Adrenal gland (tissue), 12 donors: ENCODE data around the gene ARHGEF40. TPM values are rescaled to one million over a fixed set of nuclear protein-coding genes. Genes with fewer than 3 reads are reported as not detected.

Source experiments
- DNase-seq, 7 donors: peaks; one replicate each; pipeline ENCODE4 v3.0.0-alpha.2; 2019 to 2020
- H3K27ac ChIP-seq, 5 donors: fragments of 200-600 bp; sonication (generic) in 4 of 5; 1 replicate in 3 of 5; 2 replicates in 2 of 5; pipeline versions ENCODE4 v1.5.1 to v1.8.0; 2016 to 2020; ENCODE audit warnings: mild to moderate bottlenecking in 1 of 5
- H3K27me3 ChIP-seq: fragments of 200-600 bp; 2 replicates; pipeline ENCODE4 v1.8.0; 2021
- H3K36me3 ChIP-seq, 2 donors: fragments of 200-600 bp; replicated peaks in 1 of 2; 1 replicate in 1 of 2; 2 replicates in 1 of 2; pipeline versions ENCODE4 v1.5.1 to v1.8.0; 2018 to 2022
- H3K4me1 ChIP-seq, 2 donors: fragments of 200-600 bp; replicated peaks in 1 of 2; 1 replicate in 1 of 2; 2 replicates in 1 of 2; pipeline versions ENCODE4 v1.5.1 to v1.8.0; 2018 to 2021
- H3K4me3 ChIP-seq, 4 donors: fragments of 200-600 bp; sonication (generic) in 3 of 4; one replicate each; pipeline ENCODE4 v1.5.1; 2016 to 2018
- H3K9me3 ChIP-seq, 3 donors: fragments of 200-600 bp; sonication (generic) in 1 of 3; replicated peaks in 1 of 3; 1 replicate in 2 of 3; 2 replicates in 1 of 3; pipeline versions ENCODE4 v1.5.1 to v1.8.0; 2016 to 2021
- POLR2A ChIP-seq, 2 donors: fragments of 450-650 bp; IDR thresholded peaks; one replicate each; pipeline ENCODE4 v1.6.1; 2017; ENCODE audit warnings: antibody characterized with exemption in 2 of 2, mild to moderate bottlenecking in 2 of 2, moderate library complexity in 1 of 2
- whole genome bisulfite sequencing, 4 donors: extraction: QIAGEN DNeasy Blood & Tissue Kit in 2 of 4; methylation state at CpG; one replicate each; pipeline versions ENCODE4 v1.1.5 to v1.1.7; 2013 to 2017; 5-methylcytosine and 5-hydroxymethylcytosine counted together
- intact Hi-C, 2 donors: fragments of 100-400 bp; cut with DNase I; formaldehyde crosslinking; loops; one replicate each; pipeline versions ENCODE4 v1.14.1 to v1.15.0; 2022 to 2023
- polyA plus RNA-seq, 3 donors: library from polyadenylated mRNA; stranded (reverse); fragments of 200-250 nt in 2 of 3; fragments of 350-450 nt in 1 of 3; fragmentation: Illumina TruSeq in 1 of 3; extraction: RNeasy Lipid Tissue Mini Kit (QIAGEN cat#74804) in 1 of 3; gene quantifications; one replicate each; pipeline ENCODE4 v1.2.3, GENCODE V29; 2013 to 2014
- total RNA-seq, 9 donors: library from RNA; depleted of rRNA in 4 of 9; stranded (reverse); fragments of >200 nt in 4 of 9; fragments of 120-200 nt in 1 of 9; fragmentation: NEBNext Ultra II Directional in 1 of 9; extraction: Animal tissue kit (Norgen Biotek cat#: 25700) in 1 of 9; gene quantifications; one replicate each; pipeline versions ENCODE4 v1.1.0 to v1.2.4, GENCODE V29; 2013 to 2023
- TF ChIP-seq, protein P1 (sequence below), 6 experiments: fragments of 450-650 bp in 4 of 6; fragments of 200-600 bp in 2 of 6; sonication (generic) in 1 of 6; IDR thresholded peaks; 1 replicate in 5 of 6; 2 replicates in 1 of 6; pipeline versions ENCODE4 v1.5.1 to v1.8.0; 2016 to 2021; ENCODE audit warnings: antibody characterized with exemption in 6 of 6, mild to moderate bottlenecking in 2 of 6, moderate library complexity in 1 of 6
- donor health status: healthy with polysubstance abuse.
- donor health status: Bipolar disorder and iron deficiency.
- donor health status: DM: yes; HTN: yes; CAD: no.
- donor health status: DM: no; HTN: no; CAD: no.
- donor health status: DM: no; HTN: no; CAD: no.
- donor health status: DM: yes; HTN: yes; CAD: no.

Gene ARHGEF40
- total and polyA plus RNA-seq, 12 donors = 48.7 to 258 (median 134) TPM

DNA sequence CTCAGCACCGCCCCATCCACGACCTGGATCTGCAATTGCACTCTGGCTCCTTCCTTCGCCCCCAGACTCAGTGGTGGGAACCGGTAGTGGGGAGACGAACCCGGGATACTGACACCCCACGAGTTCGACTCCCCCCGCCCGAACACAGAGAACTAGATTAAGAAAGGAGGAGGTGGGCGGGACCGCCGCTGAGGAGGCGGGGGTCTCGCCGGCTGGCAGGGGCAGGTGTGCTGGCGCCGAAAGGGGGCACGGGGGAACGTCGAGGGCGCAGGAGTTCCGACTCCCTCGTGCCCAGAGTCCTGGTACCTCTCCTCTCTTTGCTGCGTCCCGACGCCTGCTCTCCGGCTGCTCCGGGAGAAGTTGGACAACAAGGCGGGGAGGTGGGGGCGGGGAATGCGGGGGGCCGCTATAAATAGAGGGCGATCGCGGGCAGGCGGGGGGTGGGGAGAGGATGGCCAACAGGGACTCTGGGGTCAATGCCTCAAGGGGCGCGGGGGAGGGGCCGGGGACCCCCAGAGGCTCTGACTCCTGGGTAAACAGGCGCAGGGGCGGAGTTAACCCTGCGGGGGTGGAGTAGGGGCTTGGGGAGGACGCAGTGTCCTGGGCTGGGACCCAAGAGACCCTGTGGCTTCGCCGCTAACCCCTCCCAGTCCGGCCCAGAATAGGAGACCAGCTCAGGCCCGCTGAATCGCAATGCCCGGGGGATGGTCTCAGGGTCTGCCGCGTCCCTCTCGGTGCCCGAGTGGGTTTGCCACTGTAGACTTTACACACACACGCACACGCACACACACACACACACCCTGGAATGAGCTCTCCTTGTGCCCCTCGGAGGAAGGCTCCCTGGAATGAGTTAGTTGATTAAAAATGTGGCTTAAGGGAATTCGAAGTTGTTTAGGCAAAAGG lies 44.5 kb upstream of the ARHGEF40 start:
- H3K36me3 ChIP-seq = peaks cover 0 to 14% of the 10 kb centered on the region in 2 donors
- peak overlapping the region; percentile 43 to 93 (median 68) for H3K27ac ChIP-seq
- H3K27me3 ChIP-seq = no peaks in the 10 kb centered on the region
- DNase-seq = peak; percentile 47 to 87 (median 74)
- H3K4me1 ChIP-seq = peaks cover 36 to 49% of the 10 kb centered on the region in 2 donors
- no peaks in the 10 kb centered on the region for H3K9me3 ChIP-seq
- 4 to 13% (median 8%) methylated on average over 15 to 58 of the region's 58 CpGs for WGBS, 4 donors
- intact Hi-C loops = no loop called here
- H3K4me3 ChIP-seq = peak overlapping the region; percentile 33 to 71 (median 50)
- TF ChIP-seq POLR2A (IDR thresholded peaks at IDR 0.05) = no peak
- TF ChIP-seq, protein P1, sequence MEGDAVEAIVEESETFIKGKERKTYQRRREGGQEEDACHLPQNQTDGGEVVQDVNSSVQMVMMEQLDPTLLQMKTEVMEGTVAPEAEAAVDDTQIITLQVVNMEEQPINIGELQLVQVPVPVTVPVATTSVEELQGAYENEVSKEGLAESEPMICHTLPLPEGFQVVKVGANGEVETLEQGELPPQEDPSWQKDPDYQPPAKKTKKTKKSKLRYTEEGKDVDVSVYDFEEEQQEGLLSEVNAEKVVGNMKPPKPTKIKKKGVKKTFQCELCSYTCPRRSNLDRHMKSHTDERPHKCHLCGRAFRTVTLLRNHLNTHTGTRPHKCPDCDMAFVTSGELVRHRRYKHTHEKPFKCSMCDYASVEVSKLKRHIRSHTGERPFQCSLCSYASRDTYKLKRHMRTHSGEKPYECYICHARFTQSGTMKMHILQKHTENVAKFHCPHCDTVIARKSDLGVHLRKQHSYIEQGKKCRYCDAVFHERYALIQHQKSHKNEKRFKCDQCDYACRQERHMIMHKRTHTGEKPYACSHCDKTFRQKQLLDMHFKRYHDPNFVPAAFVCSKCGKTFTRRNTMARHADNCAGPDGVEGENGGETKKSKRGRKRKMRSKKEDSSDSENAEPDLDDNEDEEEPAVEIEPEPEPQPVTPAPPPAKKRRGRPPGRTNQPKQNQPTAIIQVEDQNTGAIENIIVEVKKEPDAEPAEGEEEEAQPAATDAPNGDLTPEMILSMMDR (IDR thresholded peaks at IDR 0.05) = no peak

DNA sequence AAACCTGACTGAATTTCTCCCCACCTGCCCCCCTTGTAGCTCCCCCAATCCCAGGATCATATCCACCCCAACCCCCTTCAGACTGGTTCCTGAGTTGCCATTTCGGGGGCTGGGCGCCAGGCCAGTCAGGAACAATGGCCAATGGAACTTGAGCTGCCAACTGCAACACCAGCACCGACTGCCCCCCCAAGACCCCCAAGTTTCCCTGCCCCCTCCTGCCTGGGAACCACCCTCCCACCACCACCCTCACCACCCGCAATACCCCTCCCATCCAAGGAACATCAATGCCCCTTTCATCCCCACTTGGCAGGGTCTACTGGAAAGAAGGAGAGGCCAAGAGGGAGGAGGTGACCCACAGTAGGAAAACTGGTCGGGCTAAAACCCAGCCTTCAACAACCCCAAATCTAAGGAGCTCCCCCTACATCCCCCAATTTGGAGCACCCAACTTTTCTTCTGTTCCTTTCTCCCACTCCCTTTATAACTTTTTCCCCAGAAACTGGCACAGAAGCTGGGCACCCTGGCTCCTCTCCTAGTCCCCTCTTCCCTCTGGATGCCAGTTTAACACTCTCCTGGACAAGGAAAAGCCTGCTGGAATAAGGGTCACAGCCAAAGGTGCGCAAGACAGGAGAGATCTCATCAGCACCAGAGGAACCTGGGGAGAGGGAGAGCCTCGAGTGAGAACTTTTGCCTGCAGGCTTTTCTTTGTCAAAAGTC lies 43.7 kb upstream of the ARHGEF40 start:
- Histone ChIP-seq H3K4me3 (peak overlapping the region in 1 of 4 donors; percentile 71), H3K9me3 (no peaks in the 10 kb centered on the region), H3K36me3 (peaks cover 0 to 6% of the 10 kb centered on the region in 2 donors), H3K4me1 (peaks cover 36 to 43% of the 10 kb centered on the region in 2 donors), H3K27ac (peak overlapping the region; percentile 25 to 93 (median 68)), H3K27me3 (no peaks in the 10 kb centered on the region)
- WGBS, 4 donors = 55 to 65% (median 63%) methylated on average over 5 to 7 of the region's 7 CpGs
- DNase-seq = no peak
- intact Hi-C loops = no loop called here
- TF ChIP-seq POLR2A (IDR thresholded peaks at IDR 0.05) = peak in 1 of 2 donors; percentile 39
- TF ChIP-seq, protein P1 (IDR thresholded peaks at IDR 0.05) = no peak

DNA sequence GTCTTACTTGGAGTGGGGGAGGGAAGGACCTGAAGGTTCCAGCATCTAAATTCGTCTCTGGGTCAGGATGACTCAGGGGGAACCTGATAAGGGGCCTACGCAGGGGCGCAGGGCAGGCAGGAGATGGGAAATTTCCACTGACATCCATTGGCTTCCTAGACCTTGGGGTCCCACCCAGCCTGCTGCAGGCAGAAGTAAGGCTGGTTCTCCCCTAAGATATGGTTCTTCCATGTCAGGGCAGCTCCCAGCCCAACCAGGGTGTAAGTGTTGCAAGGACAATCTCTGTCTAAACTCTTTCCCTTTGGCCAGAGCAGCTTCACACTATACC lies 43.2 kb upstream of the ARHGEF40 start:
- Histone ChIP-seq H3K4me1 (peaks cover 33 to 38% of the 10 kb centered on the region in 2 donors), H3K36me3 (peaks cover 0 to under 1% of the 10 kb centered on the region in 2 donors), H3K27me3 (no peaks in the 10 kb centered on the region), H3K4me3 (no peak overlapping the region), H3K27ac (peak overlapping the region; percentile 25 to 93 (median 68)), H3K9me3 (no peaks in the 10 kb centered on the region)
- 23 to 33% (median 31%) methylated on average over 1 to 3 of the region's 3 CpGs for WGBS, 4 donors
- DNase-seq = peak; percentile 45 to 76 (median 73)
- intact Hi-C loops = no loop called here
- TF ChIP-seq POLR2A (IDR thresholded peaks at IDR 0.05) = no peak
- TF ChIP-seq, protein P1 (IDR thresholded peaks at IDR 0.05) = no peak

DNA sequence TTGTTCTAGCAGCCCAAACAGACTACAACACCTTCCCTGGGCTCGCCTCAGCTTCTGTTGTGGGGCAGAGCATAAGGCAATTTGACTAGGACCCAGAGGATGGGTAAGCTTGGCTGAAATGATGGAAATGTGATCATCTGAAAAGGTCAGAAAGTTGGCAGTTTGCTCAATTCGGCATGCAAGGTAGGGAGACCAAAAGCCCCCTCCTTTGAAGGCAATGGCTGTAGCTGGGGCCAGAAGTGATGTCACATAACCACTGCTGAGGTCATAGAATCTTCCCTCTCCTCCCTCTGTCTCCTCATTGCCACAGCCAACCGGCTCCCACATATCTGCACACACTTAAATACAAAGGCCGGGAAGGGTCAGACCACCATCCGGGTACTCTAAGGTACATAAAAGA lies 40.2 kb upstream of the ARHGEF40 start, which contains the start of gene TPPP2:
Gene TPPP2 (plus strand): TSS at position 301 of the 400 bp plus-strand sequence. CDS start 365 bp downstream, outside the sequence.
- peaks cover 13 to 18% of the 10 kb centered on the region in 2 donors for H3K4me1 ChIP-seq
- H3K27ac ChIP-seq = no peak within 1 kb of the TSS
- no peaks in the 10 kb centered on the region for H3K36me3 ChIP-seq
- WGBS, 4 donors = 86 to 94% (median 94%) methylated on average over 5 of the region's 5 CpGs
- intact Hi-C loops = no loop called here
- TF ChIP-seq, protein P1 (IDR thresholded peaks at IDR 0.05) = no peak
- no peak for TF ChIP-seq POLR2A (IDR thresholded peaks at IDR 0.05)
- no peaks in the 10 kb centered on the region for H3K27me3 ChIP-seq
- no peaks in the 10 kb centered on the region for H3K9me3 ChIP-seq
- H3K4me3 ChIP-seq = no peak within 1 kb of the TSS
- DNase-seq = peak in 2 of 7 donors; percentile 7 to 13
